Bone marrow (tissue), 2 donors: ENCODE measurements around the gene ACSF2.
"Not testable (repeated sequence)": the region's sequence is repeated elsewhere in the genome, so short reads cannot be mapped to it uniquely, and the experiment has no call there.

Source experiments
- DNase-seq, 2 donors: peaks; one replicate each; lab custom pipeline; 2025; lab: John Stamatoyannopoulos, UW

ACSF2 gene

GRCh38 chr17:50464736-50465135, 38.7 kb downstream of the ACSF2 start:
- no peak for DNase-seq

- no peak for DNase-seq
These were observed 39.2 kb downstream of the ACSF2 start for GRCh38 chr17:50465171-50465570.

GRCh38 chr17:50465635-50466034, 39.6 kb downstream of the ACSF2 start:
- no peak for DNase-seq

- no peak for DNase-seq
These were observed 40.5 kb downstream of the ACSF2 start for GRCh38 chr17:50466371-50467113.

DNA sequence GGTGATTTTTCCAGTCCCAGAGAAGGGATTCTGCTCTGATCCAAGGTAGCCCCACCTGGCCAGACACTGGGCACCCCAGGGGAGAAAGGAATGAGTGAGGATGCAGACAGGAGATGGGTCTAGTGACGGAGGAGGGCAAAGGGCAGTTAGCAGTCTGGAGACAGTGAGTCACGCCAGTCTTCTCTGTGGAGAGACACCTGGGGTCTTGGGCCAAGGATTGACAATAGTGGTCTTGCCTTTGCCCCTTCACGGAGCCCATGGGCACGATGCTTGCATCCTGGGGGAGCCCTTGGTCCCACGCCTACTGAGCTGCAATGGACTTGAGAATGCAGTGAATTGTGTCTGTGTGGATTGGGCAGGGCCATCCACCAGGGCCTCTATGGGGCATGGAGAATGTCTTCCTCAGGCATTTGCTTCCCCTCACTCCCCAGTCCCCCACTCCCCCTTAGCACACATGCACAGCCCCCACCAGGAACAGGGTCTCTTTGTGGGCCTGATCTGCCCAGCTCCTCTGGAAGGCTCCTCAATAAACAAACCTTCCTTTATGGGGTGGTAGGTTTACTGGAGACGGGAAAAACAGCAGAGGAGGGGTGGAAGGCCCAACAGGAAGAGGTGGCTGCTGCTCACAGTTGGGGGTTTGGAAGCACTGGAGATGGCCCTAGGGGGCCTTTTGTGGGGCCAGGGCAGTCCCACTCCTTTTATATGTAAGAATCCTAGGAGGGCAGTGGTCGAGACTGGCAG, 41.3 kb downstream of the ACSF2 start:
- no peak for DNase-seq

- no peak for DNase-seq
These were observed 41.9 kb downstream of the ACSF2 start for GRCh38 chr17:50467855-50468303.

DNA sequence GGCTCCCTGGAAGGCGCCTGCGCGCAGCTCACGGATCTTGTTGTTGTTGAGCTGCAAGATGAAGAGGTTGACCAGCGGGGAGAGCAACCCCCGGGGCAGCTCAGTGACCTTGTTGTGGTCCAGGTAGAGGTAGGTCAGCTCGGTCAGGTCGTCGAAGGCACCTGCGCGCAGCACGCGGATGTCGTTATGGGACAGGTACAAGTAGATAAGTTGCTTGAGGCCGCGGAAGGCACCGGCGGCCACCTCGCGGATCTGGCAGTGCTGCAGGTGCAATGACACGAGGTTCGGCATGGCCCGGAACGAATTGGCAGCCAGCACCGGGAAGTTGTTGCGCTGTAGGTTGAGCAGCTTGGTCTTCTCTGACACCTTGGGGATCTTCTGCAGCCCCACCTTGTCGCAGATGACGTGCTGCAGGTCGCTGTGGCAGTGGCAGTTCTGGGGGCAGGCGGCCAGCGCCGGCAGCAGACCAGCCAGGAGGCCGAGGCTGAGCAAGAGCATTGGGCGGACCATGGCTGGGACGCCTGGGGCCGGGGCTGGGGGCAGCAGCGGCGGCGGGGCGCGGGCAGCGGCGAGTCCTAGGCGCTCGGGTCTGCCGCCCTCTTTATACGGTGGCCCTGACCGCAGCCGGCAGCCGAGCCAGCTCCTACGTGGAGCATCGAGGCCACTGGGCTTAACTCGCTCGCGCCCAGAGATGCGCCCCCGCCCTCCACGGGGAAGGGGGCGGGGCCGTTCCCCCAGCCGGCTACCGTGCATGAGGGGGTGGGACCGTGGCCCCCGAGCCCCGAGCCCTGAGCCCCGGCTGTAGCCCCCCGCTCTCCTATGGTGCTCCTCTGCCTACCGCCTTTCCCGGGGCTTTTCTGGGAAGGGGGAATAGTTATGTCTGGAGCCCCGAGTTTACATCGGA, 42.5 kb downstream of the ACSF2 start, which contains the start of gene CHAD:
Gene CHAD (minus strand): TSS at position 577 of the 904 bp plus-strand sequence. CDS start 67 bp downstream, at position 510.
- no peak for DNase-seq

DNA sequence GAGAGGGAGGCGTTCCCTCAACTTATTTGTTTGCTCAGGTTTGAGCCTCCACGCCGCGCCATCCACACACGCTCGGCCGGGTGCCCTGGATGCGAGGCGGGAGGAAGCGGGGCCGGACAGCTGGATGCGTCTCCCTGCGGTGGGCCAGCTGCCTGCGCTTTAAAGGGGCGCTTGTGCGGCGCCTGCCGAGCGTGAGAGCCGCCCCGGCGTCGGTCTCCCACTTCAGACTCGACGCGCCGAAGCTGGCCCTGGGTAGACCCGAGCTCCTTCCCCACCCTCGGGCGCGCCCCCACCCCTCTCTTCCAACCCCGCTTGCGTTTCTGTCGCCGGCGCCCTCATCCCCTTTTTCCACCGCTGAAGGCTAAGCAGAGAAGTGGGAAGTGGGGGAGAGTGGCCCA, 43.2 kb downstream of the ACSF2 start:
- DNase-seq: no peak

DNA sequence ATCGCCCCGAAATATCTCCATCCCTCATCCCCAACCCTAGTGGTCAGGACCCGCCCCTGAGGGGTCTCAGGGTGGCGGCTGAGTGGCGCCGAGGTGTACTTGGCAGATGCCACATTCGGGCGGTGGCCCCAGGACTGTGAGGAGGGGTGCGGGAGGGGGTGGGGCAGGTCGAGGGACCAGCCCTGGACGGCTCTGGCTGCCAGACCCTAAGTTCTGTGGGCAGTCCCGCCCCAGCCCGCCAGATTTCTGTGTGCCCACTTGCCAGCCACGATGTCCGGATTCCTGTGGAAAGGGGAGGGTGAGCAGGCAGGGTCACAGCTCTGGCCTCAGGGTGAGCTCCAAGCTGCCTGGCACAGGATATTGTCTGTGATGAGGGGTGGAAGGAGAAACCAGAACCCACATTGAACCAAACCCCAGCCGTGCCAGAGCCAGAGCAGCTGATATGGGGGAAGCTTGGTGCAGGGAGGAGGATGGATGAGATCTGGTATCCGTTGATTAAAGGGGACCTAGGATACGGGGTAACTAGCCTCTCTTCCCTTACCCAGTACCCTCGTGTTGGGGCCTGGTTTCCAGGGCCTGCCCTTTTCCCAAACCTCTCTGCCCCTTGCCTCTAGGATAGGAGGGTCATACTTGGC, 43.8 kb downstream of the ACSF2 start:
- no peak for DNase-seq

DNA sequence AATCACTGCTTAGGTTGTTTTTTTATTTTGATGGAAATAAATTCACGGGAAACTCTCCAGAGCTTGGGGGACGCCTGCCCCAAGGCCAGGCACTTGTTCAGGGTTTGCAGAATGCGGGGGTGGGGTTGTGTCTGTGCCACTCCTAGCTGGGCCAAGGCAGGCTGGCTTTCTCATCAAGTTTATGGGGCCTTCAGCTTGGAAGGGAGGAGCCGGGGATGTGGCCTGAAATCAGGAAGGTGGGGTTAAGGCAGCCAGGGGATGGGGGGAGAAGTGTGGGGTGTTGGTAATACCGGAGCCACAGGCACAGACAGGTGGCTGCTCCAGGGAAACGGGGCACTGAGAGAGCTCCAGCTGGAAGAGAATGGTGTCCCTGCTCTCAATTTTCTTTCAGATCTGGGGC, 44.4 kb downstream of the ACSF2 start:
- no peak for DNase-seq

DNA sequence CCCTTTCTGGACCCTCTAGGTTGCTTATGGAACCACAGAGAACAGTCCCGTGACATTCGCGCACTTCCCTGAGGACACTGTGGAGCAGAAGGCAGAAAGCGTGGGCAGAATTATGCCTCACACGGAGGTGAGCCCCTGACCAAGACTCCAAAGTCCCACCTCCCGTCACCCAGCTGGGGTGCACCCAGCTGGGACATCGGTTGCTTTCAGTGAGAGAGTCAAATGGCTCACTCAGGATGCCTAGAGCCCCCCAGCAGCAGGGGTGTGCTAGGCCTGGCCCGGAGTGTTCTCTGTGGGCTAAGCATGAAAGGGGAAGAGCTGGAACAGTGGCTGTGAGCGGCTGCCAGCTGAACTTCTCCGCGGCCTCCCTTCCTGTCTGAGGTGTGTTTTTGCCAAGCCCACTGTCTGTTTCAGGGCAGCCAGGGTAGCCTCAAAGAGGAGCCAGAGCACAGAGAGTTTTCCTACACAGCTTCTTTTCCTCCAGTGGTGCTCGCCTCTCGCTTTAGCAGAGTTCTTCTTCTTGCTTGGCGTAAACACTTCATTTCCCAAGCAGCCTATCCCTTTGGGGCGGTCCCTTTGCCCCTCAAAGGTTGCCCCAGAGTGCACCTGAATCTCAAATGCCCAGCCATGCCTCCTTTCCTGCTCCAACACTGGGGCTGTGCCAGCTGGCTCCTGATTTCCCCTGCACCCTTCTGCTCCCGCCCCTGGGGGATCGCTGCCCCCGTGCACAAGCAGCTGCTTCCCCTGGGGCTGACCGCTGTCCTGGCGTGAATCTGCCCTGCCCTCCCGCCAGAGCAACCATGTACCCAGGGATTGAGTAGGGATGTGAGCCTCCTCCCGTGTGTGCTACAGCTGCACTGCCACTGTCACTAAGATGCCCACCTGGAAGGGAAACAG, 45.2 kb downstream of the ACSF2 start:
- DNase-seq: peak in 1 of 2 donors; percentile 54

- no peak for DNase-seq
These were observed 46.3 kb downstream of the ACSF2 start for GRCh38 chr17:50472286-50472685.

GRCh38 chr17:50472761-50473161, 46.7 kb downstream of the ACSF2 start:
- not testable (repeated sequence) for DNase-seq

- DNase-seq: peak in 1 of 2 donors; percentile 5
These were observed 47.9 kb downstream of the ACSF2 start for GRCh38 chr17:50473901-50474300.

- no peak for DNase-seq
These were observed 48.5 kb downstream of the ACSF2 start for GRCh38 chr17:50474523-50474922.

GRCh38 chr17:50475362-50475761, 49.3 kb downstream of the ACSF2 start:
- no peak for DNase-seq

DNA sequence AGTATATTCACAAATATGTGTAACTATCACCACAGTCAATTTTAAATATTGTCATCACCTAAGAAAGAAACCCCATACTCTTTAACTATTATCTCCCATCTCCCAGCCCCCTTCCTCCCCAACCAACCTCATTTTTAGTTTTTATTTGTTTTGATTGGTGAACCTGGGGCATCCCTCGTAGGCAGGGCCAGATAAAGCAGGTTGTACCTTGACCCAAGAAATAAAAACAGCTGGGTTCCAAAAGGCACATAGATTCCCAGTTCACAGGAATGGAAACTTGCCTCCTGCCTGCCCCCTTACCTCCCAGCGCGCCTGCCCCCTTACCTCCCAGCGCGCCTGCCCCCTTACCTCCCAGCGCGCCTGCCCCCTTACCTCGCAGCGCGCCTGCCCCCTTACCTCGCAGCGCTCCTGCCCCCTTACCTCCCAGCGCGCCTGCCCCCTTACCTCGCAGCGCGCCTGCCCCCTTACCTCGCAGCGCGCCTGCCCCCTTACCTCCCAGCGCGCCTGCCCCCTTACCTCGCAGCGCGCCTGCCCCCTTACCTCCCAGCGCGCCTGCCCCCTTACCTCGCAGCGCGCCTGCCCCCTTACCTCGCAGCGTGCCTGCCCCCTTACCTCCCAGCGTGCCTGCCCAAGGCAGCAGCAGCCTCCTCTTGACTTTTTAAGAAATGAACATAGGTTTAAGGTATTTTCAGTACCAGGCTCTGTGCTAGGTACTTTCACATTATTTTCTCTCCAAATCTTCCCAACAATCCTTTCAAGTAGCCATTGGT, 49.9 kb downstream of the ACSF2 start:
- not testable (repeated sequence) for DNase-seq

DNA sequence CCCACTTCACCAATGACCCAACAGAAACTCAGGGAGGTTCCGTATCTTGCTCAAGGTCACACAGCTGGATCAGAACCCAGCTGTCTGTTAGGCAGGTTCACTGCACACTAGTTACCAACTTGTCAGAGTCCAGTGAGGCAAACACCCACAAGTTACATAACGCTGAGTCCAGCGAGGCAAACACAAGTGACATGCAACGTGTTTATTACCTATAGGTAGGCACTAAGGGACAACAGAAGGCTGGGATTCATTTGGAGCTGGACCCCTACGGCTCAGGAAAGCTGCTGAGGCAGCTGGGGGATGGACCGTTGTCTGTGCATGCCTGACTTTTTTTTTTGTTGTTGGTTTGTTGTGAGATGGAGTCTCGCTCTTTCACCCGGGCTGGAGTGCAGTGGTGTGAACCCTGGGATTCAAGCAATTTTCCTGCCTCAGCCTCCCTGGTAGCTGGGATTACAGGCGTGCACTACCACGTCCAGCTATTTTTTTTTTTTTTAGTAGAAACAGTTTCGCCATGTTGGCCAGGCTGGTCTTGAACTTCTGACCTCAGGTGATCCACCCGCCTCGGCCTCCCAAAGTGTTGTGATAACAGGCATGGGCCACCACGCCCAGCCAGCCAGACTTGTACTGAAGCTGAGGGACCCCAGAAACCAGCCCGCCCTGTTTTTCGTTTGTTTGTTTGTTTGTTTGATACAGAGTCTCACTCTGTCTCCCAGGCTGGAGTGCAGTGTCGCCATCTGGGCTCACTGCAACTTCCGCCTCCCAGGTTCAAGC, 50.7 kb downstream of the ACSF2 start:
- no peak for DNase-seq

- no peak for DNase-seq
These were observed 52.0 kb downstream of the ACSF2 start for GRCh38 chr17:50477976-50478375.
